Activated CD8-positive, alpha-beta T cell treated with anti-CD3 and anti-CD28 coated beads for 36 hours (primary cell): ENCODE data around the gene REXO4. TPM values are rescaled to one million over a fixed set of nuclear protein-coding genes. Genes with fewer than 3 reads are reported as not detected.

Experiments used
- ATAC-seq: fragments of 200-7000 bp; cut with Tn5 transposase; one replicate; pipeline ENCODE4 v1.10.0; 2021; ENCODE audit warnings: mild to moderate bottlenecking, moderate library complexity
- CTCF ChIA-PET: fragments of 350-600 bp; sonication (Branson Sonifier 250); formaldehyde crosslinking; loops from one replicate; lab custom pipeline; 2021; ENCODE audit warnings: antibody characterized with exemption; lab: Charles Lee
- POLR2A ChIA-PET: fragments of 350-600 bp; sonication (Branson Sonifier 250); formaldehyde crosslinking; loops from one replicate; lab custom pipeline; 2021; ENCODE audit warnings: antibody characterized with exemption; lab: Charles Lee
- DNase-seq: peaks from one replicate; pipeline ENCODE4 v3.0.0-alpha.2; 2020
- H3K27ac Mint-ChIP-seq: one replicate; pipeline ENCODE4 v1.8.0; 2021; ENCODE audit warnings: mild to moderate bottlenecking, mixed read lengths
- H3K27me3 Mint-ChIP-seq: one replicate; pipeline ENCODE4 v1.8.0; 2021; ENCODE audit warnings: mixed read lengths
- H3K36me3 Mint-ChIP-seq: one replicate; pipeline ENCODE4 v1.8.0; 2021; ENCODE audit warnings: low read depth, mixed read lengths
- H3K4me1 Mint-ChIP-seq: one replicate; pipeline ENCODE4 v1.8.0; 2021; ENCODE audit warnings: low read depth, mixed read lengths
- H3K4me3 Mint-ChIP-seq: one replicate; pipeline ENCODE4 v1.8.0; 2021; ENCODE audit warnings: mild to moderate bottlenecking, moderate library complexity, mixed read lengths
- H3K9me3 Mint-ChIP-seq: one replicate; pipeline ENCODE4 v1.8.0; 2021; ENCODE audit warnings: mixed read lengths
- intact Hi-C: fragments of 100-400 bp; cut with micrococcal nuclease; formaldehyde crosslinking; loops from one replicate; pipeline ENCODE4 v1.10.0; 2022
- total RNA-seq, 2 experiments: library from RNA; stranded (reverse); gene quantifications; one replicate each; pipeline ENCODE4 v1.2.3, GENCODE V29; 2021
- TF ChIP-seq, protein P1 (sequence below): fragments of 200-600 bp; IDR thresholded peaks from one replicate; pipeline ENCODE4 v1.8.0; 2022; ENCODE audit warnings: antibody characterized with exemption, mild to moderate bottlenecking

The REXO4 gene
- total RNA-seq, 2 experiments from 2014 or later = 35.3 to 36.7 TPM

GRCh38 chr9:133405508-133406438 lies 12.0 kb downstream of the REXO4 start:
- Mint-ChIP-seq H3K27me3 (no peaks in the 10 kb centered on the region), H3K4me3 (no peak overlapping the region), H3K27ac (no peak overlapping the region), H3K9me3 (no peaks in the 10 kb centered on the region), H3K4me1 (peaks cover 11% of the 10 kb centered on the region), H3K36me3 (peaks cover 44% of the 10 kb centered on the region)
- no peak for ATAC-seq
- no peak for DNase-seq
- TF ChIP-seq, protein P1, sequence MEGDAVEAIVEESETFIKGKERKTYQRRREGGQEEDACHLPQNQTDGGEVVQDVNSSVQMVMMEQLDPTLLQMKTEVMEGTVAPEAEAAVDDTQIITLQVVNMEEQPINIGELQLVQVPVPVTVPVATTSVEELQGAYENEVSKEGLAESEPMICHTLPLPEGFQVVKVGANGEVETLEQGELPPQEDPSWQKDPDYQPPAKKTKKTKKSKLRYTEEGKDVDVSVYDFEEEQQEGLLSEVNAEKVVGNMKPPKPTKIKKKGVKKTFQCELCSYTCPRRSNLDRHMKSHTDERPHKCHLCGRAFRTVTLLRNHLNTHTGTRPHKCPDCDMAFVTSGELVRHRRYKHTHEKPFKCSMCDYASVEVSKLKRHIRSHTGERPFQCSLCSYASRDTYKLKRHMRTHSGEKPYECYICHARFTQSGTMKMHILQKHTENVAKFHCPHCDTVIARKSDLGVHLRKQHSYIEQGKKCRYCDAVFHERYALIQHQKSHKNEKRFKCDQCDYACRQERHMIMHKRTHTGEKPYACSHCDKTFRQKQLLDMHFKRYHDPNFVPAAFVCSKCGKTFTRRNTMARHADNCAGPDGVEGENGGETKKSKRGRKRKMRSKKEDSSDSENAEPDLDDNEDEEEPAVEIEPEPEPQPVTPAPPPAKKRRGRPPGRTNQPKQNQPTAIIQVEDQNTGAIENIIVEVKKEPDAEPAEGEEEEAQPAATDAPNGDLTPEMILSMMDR = no peak
- ChIA-PET CTCF (interaction anchor here (0.7 to 2.6 kb wide), 6 partner anchors 10 to 90 kb away, joined by 3 to 12 read pairs (median 4); partner anchors contain the start of genes CACFD1 and REXO4), POLR2A (interaction anchor here (0.7 to 1.1 kb wide), 2 partner anchors 9 to 11 kb away, joined by 3 read pairs; no protein-coding TSS in a partner anchor)
- intact Hi-C loops = loop anchor here (5.0 to 10.0 kb wide), 2 partner anchors 82 to 221 kb away; no protein-coding TSS in a partner anchor

GRCh38 chr9:133404454-133405002 lies 13.3 kb downstream of the REXO4 start:
- Mint-ChIP-seq H3K27ac (peak overlapping the region; percentile 7), H3K27me3 (no peaks in the 10 kb centered on the region), H3K9me3 (no peaks in the 10 kb centered on the region), H3K4me1 (peaks cover 11% of the 10 kb centered on the region), H3K36me3 (peaks cover 34% of the 10 kb centered on the region), H3K4me3 (no peak overlapping the region)
- intact Hi-C loops = loop anchor here (5.0 to 10.0 kb wide), 2 partner anchors 83 to 220 kb away; no protein-coding TSS in a partner anchor
- no peak for DNase-seq
- ATAC-seq = no peak
- ChIA-PET POLR2A (interaction anchor here (0.7 to 1.4 kb wide), 7 partner anchors 9 to 80 kb away, joined by 3 to 9 read pairs (median 4); partner anchors contain the start of genes MED22, RPL7A and SURF1), CTCF (interaction anchor here (0.7 to 2.6 kb wide), 8 partner anchors 12 to 218 kb away, joined by 3 to 12 read pairs (median 4); partner anchors contain the start of gene REXO4)
- TF ChIP-seq, protein P1 = no peak

- Mint-ChIP-seq H3K36me3 (peaks cover 30% of the 10 kb centered on the region), H3K9me3 (no peaks in the 10 kb centered on the region), H3K4me1 (peaks cover 11% of the 10 kb centered on the region), H3K27me3 (no peaks in the 10 kb centered on the region), H3K4me3 (no peak overlapping the region), H3K27ac (peak overlapping the region; percentile 7)
- TF ChIP-seq, protein P1 = peak; percentile 79
- intact Hi-C loops = loop anchor here (10.0 kb wide), 1 partner anchor 219 kb away; no protein-coding TSS in a partner anchor
- DNase-seq (peak; percentile 63), ATAC-seq (peak; percentile 38)
- CTCF ChIA-PET = interaction anchor here (0.7 to 2.6 kb wide), 12 partner anchors 12 to 217 kb away, joined by 3 to 12 read pairs (median 3); partner anchors contain the start of genes REXO4, SURF1 and SURF2
- POLR2A ChIA-PET = interaction anchor here (0.7 to 1.4 kb wide), 9 partner anchors 9 to 81 kb away, joined by 3 to 9 read pairs (median 3); partner anchors contain the start of genes MED22, RPL7A and SURF1
Measured at GRCh38 chr9:133403766-133404453, 13.9 kb downstream of the REXO4 start.

DNA sequence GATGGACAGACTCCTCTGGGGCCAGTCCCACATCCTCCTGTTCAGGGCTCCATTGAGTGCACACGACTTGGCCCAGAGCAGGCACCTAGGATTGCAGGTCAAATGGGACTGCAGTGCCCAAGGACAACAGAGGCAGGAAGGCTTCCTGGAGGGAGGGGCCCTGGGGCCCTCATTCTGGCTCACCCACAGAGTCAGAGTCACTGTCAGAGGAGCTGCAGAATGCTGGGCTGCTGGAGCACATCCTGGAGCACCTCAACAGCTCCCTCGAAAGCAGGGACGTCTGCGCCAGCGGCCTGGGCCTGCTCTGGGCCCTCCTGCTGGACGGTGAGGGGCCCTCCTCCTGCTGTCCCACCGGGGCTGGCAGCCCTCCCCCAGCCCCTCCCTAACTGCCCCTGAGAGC lies 15.1 kb downstream of the REXO4 start:
- intact Hi-C loops = loop anchor here (10.0 kb wide), 1 partner anchor 218 kb away; no protein-coding TSS in a partner anchor
- CTCF ChIA-PET = interaction anchor here (0.9 to 2.2 kb wide), 5 partner anchors 13 to 216 kb away, joined by 3 to 10 read pairs (median 3); partner anchors contain the start of genes SURF1 and SURF2
- Mint-ChIP-seq H3K27ac (no peak overlapping the region), H3K4me3 (no peak overlapping the region), H3K9me3 (no peaks in the 10 kb centered on the region), H3K36me3 (peaks cover 28% of the 10 kb centered on the region), H3K27me3 (no peaks in the 10 kb centered on the region), H3K4me1 (peaks cover 11% of the 10 kb centered on the region)
- ATAC-seq (no peak), DNase-seq (no peak)
- POLR2A ChIA-PET = interaction anchor here (0.9 to 1.6 kb wide), 6 partner anchors 13 to 54 kb away, joined by 3 to 7 read pairs (median 3); no protein-coding TSS in a partner anchor
- TF ChIP-seq, protein P1 = no peak
